ENCODE results near the gene PC.

The PC gene

DNA sequence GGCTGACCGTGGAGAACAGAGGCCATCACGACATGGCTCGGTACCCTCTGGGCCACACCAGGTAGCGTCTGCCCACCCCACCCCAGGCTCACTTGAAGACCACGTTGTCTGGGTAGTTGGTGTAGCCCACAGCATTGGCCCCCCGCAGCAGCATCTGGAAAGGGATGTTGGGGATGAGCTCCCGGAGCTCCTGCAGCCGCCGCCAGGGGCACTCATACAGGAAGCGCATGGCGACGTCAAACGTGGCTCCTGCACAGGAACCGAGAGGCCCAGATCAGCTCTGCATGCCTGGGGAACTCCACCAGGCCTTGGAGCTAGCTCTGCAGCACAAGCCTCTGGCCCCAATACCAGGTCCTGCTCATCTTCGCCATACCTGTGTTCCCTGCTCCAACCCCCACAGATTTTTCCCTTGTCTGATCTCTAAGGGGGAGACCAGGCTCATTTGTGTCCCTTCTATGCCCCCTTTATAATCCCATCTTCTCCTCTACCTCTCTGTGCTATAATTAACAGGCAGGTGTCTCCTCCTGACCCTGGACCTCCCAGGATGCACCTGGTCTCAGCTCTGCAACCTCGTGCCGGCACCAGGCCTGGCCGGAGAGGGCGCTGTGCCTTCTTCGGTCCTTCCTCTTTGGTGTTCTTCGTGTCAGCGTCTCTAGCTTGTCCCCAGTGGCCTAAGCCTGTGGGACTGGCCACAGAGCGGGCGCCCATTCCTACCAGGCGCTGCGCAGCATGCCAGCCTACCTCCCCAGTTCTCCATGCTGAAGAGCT lies 106.3 kb downstream of the PC start:
- peak; percentile 69 for DNase-seq

DNA sequence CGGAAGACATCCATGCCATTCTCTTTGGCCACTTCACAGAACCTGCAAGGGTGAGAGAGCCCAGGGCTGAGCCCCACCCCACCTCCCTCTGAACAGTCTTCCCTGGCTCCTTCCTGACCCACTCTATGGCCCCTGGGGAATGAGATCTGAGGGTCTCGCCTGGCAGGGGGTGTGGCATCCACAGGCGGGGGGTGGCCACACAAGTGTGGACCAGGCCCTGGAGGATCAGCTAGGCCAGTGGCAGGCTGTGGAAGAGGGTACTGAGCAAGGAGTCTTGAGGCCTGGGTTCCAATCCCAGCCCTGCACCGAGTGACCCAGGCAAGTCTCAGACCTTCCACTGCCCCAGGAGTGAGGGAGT lies 107.0 kb downstream of the PC start:
- DNase-seq = peak; percentile 53

DNA sequence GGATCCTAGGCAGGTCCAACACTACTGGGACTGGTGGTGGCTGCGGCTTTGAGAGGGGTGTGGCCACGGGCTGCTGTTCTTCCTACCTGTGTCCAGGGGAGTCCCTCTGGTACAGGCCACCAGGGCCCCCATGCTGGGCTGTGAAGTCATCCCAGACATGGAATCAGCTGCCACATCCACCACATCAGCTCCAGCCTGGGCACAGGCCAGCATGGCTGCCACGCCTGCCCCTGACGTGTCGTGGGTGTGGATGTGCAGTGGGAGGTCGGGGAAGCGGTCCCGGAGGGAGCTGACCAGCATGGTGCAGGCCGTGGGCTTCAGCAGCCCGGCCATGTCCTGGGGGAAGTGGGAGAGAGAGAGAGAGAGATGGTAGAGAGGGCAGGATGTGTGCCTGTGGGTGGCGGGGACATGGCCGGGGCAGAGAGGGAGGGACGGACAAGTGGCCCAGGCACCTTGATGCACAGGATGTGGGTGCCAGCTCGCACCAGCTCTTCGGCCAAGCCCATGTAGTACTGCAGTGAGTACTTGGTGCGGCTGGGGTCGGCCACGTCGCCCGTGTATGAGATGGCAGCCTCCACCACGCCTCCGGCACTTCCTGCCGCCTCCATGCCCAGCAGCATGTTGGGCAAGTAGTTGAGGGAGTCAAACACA lies 107.5 kb downstream of the PC start:
- DNase-seq = peak; percentile 58

DNA sequence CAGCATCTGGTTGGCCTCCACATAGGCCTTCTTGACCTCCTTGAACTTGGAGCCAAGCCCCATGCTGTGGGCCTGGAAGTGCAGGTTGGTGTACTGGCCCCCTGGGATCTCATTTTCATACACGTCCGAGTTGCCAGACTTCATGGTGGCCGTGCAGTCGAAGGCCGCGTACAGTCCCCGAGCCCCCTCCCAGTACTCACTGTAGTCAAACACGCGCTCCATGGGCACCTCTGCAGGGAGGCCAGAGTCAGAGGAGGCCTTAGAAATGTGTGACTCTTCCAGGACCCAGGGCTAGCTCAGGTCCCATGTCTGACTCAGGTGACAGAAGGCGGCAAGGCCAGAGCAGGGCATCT lies 108.0 kb downstream of the PC start:
- DNase-seq = no peak

DNA sequence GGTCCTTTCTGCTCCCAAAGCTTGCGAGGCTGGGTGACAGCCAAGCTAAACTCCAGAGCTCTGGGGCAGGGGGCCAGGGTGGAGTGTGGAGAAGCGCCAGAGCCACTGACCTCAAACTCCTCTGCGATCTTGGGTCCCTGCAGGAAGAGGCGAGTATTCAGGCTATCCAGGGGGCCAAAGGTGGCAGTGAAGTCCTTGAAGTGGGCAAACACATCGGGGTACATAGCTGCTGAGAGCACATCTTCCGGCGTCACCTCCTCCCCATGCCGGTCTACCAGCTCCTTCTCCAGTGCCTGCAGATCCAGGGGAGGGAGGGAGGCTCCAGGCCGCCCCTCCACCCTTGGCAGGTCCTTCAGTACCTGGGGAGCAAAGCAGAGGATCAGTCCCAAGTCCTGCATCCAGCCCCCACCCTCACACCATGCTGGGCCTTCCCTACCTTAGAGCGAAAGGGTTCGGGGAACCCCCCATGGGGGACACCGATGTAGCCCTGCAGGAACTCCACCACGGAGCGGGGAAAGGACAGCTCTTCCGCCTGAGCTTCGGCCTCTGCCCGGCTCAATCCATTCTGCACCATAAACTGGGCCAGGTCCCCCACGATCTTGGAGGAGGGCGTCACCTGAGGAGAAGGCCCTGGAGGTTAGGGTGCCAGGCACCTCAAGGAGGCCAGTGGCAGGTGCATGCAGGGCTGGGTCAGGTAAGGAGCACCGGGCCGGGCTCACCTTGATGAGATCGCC lies 108.5 kb downstream of the PC start:
- DNase-seq = peak; percentile 48

DNA sequence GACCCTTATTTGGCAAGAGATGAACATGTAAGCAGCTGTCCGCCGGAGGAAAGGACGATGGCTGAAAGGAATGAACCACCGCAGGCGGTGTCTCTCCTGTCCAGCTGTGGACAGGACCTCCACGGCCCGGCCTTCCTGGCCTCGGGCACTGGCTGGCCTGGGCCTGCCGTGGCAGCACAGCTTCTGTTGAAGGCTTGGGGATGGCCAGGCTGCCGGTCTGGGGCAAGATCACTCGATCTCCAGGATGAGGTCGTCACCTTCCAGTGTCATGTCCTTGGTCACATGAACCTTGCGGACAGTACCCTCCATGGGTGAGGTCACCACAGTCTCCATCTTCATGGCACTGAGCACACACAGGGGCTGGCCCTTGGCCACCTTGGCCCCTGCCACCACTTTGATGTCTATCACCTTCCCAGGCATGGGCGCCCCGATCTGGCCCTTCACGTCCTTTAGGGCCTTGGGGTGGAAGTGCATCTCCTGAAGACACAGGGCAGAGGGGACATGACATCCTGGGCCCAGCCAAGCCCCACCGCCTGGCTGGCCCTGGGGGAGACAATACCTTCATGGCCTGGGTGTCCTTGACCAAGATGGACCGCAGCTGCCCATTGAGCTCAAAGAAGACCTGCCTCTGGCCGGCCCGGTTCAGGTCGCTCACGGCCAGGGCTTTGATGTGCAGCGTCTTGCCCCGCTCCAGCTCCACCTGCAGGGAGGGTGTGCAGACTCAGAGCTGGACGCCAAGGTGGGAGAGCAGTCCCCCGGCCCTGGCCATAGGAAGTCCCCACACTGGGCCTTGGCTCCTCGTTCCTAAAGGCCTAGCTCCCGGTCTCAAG lies 109.3 kb downstream of the PC start:
- DNase-seq = no peak

DNA sequence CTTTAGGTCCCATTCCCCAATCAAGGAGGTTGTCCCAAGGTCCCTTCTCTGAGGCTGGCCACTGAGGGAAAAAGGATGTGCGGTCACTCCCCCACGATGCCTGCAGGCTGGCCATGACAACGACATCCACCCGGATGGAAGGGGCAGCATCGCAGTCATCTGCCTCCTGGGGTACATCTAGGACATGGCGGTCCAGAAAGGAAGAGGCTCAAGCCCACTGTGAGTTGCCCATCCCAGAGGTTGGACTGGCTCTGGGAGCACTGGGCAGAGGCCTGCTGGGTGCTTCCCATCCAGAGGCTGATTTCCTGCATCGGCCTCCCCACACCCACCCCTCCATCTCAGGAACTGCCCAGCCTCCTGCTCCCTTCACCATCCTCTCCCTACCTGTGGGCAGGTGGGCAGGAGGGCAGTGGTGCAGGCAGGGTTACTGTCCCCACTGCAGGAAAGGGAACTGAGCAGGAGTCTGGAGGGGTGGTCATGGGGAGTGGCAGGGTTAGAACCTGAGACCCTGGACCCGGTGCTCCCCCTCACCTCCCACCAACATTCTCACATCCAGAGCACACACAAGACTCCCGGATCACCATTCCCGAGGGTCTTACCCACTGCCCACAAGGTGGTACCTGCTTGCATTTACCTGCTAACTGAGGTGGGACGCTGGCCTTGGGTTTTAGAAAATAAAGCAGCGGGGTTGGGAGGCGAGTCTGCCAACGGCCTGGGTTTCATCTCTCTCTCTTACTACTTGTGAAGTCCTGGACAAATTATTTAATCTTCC lies 110.5 kb downstream of the PC start:
- DNase-seq = no peak

DNA sequence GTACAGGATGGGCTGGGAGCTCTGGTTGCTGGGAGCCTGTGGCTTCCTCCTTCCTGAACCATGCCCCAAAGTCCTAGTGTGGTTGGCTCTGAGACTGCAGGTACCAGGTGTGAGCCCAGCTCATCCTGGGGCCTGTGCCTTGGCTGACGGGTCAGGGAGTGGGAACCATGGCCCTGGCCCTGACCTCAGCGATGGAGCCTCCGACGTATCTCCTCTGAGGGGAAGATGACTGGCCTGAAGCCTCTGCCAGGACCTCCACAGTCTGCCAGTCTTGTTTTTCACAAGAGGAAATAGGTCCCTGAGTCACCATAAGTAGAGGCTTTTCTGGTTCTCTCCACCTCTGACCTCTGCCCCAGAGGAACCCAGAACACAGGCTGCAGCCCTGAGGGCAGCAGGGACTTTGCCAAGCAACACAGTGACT lies 111.5 kb downstream of the PC start:
- DNase-seq = no peak

DNA sequence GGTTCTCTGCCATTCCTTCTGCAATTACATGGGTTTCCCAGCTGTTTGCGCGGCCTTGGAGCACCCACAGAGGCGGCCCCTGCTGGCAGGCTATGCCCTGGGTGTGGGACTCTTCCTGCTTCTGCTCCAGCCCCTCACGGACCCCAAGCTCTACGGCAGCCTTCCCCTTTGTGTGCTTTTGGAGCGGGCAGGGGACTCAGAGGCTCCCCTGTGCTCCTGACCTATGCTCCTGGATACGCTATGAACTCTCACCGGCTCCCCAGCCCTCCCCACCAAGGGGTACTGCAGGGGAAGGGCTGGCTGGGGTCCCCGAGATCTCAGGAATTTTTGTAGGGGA lies 112.3 kb downstream of the PC start:
- no peak for DNase-seq

DNA sequence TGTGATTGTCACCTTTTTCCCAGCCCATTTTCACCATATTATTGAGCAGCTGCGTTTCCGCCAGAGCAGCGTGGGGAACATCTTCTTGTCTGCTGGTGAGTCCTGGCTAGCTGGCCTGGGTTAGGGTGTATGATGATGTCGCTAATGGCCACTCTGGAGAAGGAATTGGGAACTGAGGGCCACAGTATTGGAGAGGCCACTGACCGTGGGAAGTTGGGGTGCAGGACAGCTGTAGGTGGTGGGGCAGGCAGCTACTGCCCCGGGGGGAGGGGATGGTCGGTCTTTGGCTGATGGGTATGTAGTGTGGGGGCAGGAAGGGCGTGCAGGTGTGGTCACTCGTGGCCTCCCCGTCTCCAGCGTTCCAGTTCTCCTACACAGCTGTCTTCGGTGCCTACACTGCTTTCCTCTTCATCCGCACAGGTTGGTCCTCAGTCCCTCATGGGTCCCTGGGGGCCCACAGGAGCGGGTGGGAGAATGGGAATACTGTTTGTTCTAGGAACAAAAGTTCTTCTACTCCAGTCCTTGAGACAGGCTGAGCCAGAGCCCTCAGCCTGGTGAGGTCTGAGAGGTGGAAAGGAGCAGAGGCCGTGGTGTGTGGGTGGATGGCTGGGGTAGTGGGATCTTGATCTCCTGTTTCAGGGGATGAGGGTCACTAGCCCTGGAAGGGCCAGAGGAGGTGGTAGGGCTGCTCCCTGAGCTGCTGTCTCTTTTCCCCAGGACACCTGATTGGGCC lies 112.9 kb downstream of the PC start:
- DNase-seq = no peak

DNA sequence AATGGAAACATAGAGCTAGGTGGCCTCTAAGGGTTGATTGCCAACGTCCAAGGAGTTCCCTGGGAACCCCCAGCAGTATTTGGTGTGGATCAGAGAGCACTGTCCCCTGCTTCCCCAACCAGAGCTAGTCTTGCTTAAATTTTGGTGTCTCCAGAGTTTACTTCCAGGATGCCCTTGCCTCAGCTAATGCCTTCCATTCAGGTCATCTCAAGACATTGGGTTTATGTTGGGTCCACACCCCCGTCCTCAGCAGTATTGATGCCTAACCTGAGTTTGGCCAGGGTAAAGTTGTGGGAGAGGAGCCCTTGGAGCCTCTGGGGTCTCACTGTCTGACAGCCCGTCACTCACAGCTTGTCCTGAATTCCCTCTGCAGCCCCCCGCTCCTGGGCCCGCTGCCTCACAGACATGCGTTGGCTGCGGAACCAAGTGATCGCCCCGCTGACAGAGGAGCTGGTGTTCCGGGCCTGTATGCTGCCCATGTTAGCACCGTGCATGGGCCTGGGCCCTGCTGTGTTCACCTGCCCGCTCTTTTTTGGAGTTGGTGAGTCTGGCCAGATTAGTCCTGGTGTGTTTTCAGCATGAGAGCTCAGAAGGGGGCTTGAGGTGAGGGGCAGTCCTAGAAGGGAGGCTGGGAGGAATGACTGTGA lies 113.6 kb downstream of the PC start:
- no peak for DNase-seq

DNA sequence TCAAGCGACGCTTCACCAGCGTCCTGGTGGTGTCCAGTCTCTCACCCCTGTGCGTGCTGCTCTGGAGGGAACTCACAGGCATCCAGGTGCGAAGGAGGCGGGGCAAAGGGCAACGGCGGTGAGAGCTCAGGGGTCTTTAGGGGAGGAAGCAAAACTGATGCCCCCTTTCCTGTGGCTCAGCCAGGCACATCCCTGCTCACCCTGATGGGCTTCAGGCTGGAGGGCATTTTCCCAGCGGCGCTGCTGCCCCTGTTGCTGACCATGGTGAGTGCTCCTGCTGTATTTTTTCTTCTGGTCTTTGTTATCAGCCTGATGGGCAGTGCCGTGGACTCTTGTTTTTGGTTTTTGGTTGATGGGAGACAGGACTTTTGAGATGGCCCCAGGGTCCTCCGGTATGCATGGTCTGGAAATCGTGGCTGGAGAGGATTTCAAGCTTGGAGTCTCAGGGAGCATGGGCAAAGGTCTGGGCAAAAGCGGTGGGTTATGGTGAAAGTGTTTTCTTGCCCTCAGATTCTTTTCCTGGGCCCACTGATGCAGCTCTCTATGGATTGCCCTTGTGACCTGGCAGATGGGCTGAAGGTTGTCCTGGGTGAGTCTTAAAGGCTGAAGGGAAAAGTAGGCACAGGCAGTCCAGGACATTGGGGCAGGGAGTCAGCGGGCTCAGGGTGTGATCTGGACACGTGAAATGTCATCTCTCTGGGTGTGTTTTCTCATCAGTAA lies 114.2 kb downstream of the PC start:
- DNase-seq = no peak

DNA sequence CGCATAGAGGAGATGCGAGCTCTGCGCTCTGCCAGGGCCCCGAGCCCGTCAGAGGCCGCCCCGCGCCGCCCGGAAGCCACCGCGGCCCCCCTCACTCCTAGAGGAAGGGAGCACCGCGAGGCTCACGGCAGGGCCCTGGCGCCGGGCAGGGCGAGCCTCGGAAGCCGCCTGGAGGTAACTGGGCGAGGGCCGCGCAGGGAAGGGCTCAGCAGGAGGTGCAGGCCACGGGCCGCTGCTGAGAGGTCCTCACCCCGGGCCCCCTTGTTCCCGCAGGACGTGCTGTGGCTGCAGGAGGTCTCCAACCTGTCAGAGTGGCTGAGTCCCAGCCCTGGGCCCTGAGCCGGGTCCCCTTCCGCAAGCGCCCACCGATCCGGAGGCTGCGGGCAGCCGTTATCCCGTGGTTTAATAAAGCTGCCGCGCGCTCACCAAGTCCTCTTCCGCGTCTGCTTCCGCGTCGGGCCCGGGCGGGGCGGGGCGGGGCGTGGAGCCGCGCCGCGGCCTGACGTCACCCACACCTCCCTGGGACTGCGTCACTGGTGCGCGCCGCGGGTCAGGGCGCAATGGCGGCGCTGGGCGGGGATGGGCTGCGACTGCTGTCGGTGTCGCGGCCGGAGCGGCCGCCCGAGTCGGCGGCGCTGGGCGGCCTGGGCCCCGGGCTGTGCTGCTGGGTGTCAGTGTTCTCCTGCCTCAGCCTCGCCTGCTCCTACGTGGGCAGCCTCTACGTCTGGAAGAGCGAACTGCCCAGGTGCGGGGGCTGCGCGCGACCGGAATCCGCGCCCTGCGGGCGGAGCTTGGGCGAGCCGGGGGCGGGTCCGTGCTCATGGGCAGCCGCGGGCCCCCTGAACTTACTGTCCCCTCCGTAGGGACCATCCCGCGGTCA lies 115.0 kb downstream of the PC start, which contains the start of gene RCE1:
TSS of gene RCE1 (plus strand) at position 546 of the 880 bp plus-strand sequence. CDS start at position 561, 15 bp downstream.
- DNase-seq = peak; percentile 97

DNA sequence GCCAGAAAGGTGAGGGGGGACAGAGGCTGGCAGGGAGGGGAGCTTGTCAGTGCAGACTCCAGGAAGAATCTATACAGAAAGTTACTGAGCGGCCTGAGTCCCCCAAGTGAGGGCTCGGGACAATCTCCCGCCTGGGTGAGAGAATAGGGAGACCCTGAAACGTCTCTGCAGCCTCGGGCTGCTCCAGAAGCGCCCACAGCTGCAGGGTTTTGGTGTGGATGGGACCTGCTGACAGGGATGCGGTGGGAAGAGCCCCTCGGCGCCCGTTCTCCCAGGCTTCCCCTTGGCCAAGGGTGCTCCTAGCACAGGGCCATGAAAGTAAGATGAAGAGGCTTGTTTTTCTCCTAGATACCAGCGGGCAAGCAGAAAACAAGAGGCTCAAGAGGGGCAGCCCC lies 115.7 kb downstream of the PC start:
- no peak for DNase-seq

DNA sequence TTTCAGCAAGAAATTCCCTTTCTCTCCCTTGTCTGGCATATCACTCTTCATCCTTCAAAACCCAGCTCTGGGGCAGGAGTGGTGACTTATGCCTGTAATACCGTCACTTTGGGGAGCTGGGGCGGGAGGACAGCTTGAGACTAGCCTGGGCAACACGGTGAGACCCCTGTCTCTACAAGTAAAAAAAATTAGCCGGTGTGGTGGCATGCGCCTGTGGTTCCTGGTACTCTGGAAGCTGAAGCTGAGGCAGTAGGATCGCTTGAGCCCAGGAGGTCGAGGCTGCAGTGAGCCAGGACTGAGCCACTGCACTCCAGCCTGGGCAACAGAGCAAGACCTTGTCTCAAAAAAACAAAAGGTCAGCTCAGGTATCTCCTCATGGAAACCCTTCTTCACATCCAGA lies 116.3 kb downstream of the PC start:
- DNase-seq = peak; percentile 61

DNA sequence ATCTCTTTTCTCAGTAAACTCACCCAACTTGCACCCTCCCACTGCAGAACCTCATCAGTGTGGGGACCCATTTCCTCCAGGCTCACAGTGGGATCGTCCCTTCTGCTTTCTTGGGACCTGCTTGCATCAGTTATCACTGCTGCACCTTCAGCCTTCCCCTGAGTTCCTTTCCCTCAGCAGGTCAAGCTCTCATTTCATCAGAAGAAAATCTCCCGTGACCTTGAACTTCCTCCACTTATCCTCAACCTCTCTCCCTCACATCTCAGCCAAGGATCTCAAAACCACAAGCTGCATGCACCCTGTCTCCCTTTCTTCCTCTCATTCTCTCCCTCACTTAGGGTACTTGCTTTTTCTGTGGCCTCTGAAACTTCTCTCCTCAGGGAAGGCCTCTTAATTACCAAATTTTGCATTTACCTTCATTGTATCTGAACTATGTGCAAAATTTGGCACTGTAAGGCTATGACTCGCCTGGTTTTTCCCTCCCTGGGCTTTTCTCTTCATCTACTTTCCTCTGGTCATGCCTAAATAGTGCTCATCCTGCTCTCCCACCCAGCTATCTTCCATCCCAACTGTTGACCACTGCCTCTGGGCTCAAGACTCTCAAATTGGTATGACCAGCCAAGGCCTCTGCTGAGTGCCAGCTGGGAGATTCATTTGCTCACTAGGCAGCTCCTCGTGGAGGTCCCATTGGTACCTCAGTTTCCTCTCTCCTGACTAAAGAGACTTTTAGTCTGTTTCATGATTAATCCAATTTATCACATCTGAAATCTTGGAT lies 117.7 kb downstream of the PC start:
- DNase-seq = no peak

DNA sequence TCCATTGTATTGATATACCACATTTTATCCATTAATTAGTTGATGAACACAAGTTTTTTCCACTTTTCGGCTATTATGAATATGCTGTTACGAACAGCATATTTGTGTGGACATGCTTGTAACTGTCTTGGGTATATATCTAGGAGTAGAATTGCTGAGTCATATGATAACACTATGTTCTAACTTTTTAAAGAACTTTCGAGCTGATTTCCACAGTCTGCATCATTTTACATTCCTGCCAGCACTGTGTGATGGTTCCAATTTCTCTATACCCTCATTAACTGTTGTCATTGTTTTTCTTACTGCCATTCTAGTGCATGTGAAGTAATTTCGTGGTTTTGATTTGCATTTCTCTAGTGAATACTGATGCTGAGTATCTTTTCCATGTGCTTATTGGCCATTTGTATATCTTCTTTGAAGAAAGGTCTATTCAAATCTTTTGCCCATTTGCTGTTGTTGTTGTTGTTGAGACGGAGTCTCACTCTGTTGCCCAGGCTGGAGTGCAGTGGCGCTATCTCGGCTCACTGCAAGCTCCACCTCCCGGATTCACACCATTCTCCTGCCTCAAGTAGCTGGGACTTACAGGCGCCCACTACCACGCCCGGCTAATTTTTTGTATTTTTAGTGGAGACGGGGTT lies 122.3 kb downstream of the PC start:
- DNase-seq = no peak

DNA sequence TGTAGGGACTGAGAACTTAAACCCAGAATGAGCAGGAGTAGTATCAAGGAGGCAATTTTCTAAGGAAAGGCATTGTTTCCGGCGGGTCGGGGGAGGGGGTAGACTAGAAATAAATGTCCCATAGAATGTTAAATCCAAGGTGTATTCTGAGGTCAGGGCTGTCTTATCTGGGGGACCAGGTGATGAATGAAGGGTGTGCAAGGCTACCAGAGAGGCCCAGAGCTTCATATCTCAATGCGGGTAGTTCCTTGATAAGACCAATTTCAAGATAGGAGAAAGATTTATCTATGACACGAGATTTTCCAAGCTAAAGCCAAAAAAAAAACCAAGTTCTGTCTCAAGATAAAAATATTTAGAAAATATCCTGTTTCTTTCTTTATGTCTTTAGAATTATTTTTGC lies 123.2 kb downstream of the PC start:
- no peak for DNase-seq

Data from activated effector memory CD4-positive, alpha-beta T cell treated with anti-CD3 and anti-CD28 coated beads, Interleukin-2, amount 50 U/mL, for 16 hours (primary cell).